Caco-2 (cell line): ENCODE data around the gene PPP2R5D. TPM values are rescaled to one million over a fixed set of nuclear protein-coding genes. Genes with fewer than 3 reads are reported as not detected.

Experiments used
- BruUV-seq: library from RNA; stranded (reverse); fragments of 400-500 nt; replicated peaks from 2 replicates; lab custom pipeline; 2021; lab: Mats Ljungman, UMichigan
- CTCF ChIA-PET: fragments of 300-600 bp; sonication (Branson Sonifier 250); formaldehyde crosslinking; loops from one replicate; lab custom pipeline; 2022; ENCODE audit warnings: antibody characterized with exemption; lab: Charles Lee
- POLR2A ChIA-PET: fragments of 300-600 bp; sonication (Branson Sonifier 250); formaldehyde crosslinking; loops from one replicate; lab custom pipeline; 2022; ENCODE audit warnings: antibody characterized with exemption; lab: Charles Lee
- DNase-seq, 2 experiments: peaks; one replicate each; pipeline versions ENCODE4 v3.0.0 to v3.0.0-alpha.2; 2020 to 2022
- H3K27me3 ChIP-seq: replicated peaks from 2 replicates; pipeline ENCODE4 v1.6.0; 2011; ENCODE audit warnings: low read length; ENCODE audit not compliant: control insufficient read depth, insufficient read depth
- H3K36me3 ChIP-seq: 2 replicates; pipeline ENCODE4 v1.5.1; 2011; ENCODE audit warnings: low read length; ENCODE audit not compliant: control insufficient read depth, insufficient read depth
- H3K4me1 ChIP-seq: fragments of 250-450 bp; sonication (Bioruptor Pico); 2 replicates; pipeline ENCODE4 v1.5.1; 2020; ENCODE audit warnings: mild to moderate bottlenecking
- H3K4me3 ChIP-seq: 2 replicates; pipeline ENCODE4 v1.5.1; 2011; ENCODE audit warnings: low read depth, mild to moderate bottlenecking, control low read depth, low read length
- H3K9me3 ChIP-seq: fragments of 250-450 bp; sonication (Bioruptor Pico); 2 replicates; pipeline ENCODE4 v1.5.1; 2020; ENCODE audit warnings: mild to moderate bottlenecking, moderate library complexity
- H3K27ac Mint-ChIP-seq: one replicate; pipeline ENCODE4 v1.8.0; 2022; ENCODE audit warnings: mixed read lengths; ENCODE audit not compliant: unreplicated experiment
- H3K27me3 Mint-ChIP-seq: one replicate; pipeline ENCODE4 v1.8.0; 2022; ENCODE audit warnings: mixed read lengths; ENCODE audit not compliant: insufficient read depth, unreplicated experiment
- H3K36me3 Mint-ChIP-seq: one replicate; pipeline ENCODE4 v1.8.0; 2022; ENCODE audit warnings: mild to moderate bottlenecking, mixed read lengths; ENCODE audit not compliant: insufficient read depth, unreplicated experiment
- H3K4me1 Mint-ChIP-seq: one replicate; pipeline ENCODE4 v1.8.0; 2022; ENCODE audit warnings: low read depth, mixed read lengths; ENCODE audit not compliant: unreplicated experiment
- H3K4me3 Mint-ChIP-seq: one replicate; pipeline ENCODE4 v1.8.0; 2022; ENCODE audit warnings: mild to moderate bottlenecking, moderate library complexity, mixed read lengths; ENCODE audit not compliant: unreplicated experiment
- H3K9me3 Mint-ChIP-seq: one replicate; pipeline ENCODE4 v1.8.0; 2022; ENCODE audit warnings: mixed read lengths; ENCODE audit not compliant: unreplicated experiment
- CTCF ChIP-seq, 2 experiments: fragments of 200-600 bp in 1 of 2; IDR thresholded peaks; 1 replicate in 1 of 2; 2 replicates in 1 of 2; pipeline versions ENCODE4 v1.5.1 to v1.8.0; 2011 to 2022; ENCODE audit warnings: antibody characterized with exemption in 1 of 2, control low read depth in 1 of 2, inconsistent platforms in 1 of 2, low read depth in 1 of 2, low read length in 1 of 2, mild to moderate bottlenecking in 1 of 2, moderate library complexity in 1 of 2; ENCODE audit not compliant: insufficient read depth in 1 of 2, severe bottlenecking in 1 of 2, unreplicated experiment in 1 of 2
- intact Hi-C: fragments of 100-400 bp; cut with micrococcal nuclease; formaldehyde crosslinking; loops from one replicate; pipeline ENCODE4 v1.10.0; 2022; ENCODE audit not compliant: unreplicated experiment
- total RNA-seq: library from RNA; stranded (reverse); gene quantifications from 2 replicates; pipeline ENCODE4 v1.2.3, GENCODE V29; 2022

PPP2R5D gene
- total RNA-seq, 1 experiment from 2014 or later, result 45.0 TPM

- intact Hi-C loops, result no loop called here
- TF ChIP-seq CTCF (IDR thresholded peaks at IDR 0.05; ENCODE audit: insufficient read depth in 1 of 2, low read depth in 1 of 2, low read length in 1 of 2, severe bottlenecking in 1 of 2, unreplicated experiment in 1 of 2), result no peak
- no peak overlapping the region for H3K4me3 ChIP-seq
- no peaks in the 10 kb centered on the region for H3K4me1 Mint-ChIP-seq
- no TSS peak for BruUV-seq
- H3K9me3 ChIP-seq, result no peaks in the 10 kb centered on the region
- no peak overlapping the region for H3K27ac Mint-ChIP-seq
- H3K4me3 Mint-ChIP-seq, result no peak overlapping the region
- ChIA-PET POLR2A (interaction anchor here (1.0 kb wide), 1 partner anchor 11 kb away, joined by 6 read pairs; no protein-coding TSS in a partner anchor), CTCF (interaction anchor here (0.6 to 0.7 kb wide), 2 partner anchors 96 to 1471 kb away, joined by 4 to 8 read pairs; no protein-coding TSS in a partner anchor)
- H3K4me1 ChIP-seq, result no peaks in the 10 kb centered on the region
- H3K9me3 Mint-ChIP-seq, result no peaks in the 10 kb centered on the region
- H3K36me3 Mint-ChIP-seq, result peaks cover 18% of the 10 kb centered on the region
- H3K27me3 Mint-ChIP-seq, result no peaks in the 10 kb centered on the region
- no peak for DNase-seq
- H3K27me3 ChIP-seq, result no peaks in the 10 kb centered on the region
- no peaks in the 10 kb centered on the region for H3K36me3 ChIP-seq
These were observed 17.5 kb downstream of the PPP2R5D start for GRCh38 chr6:43001843-43002242.

- Histone ChIP-seq H3K27me3 (no peaks in the 10 kb centered on the region), H3K4me3 (no peak overlapping the region), H3K36me3 (peaks cover 3% of the 10 kb centered on the region), H3K9me3 (no peaks in the 10 kb centered on the region), H3K4me1 (no peaks in the 10 kb centered on the region)
- CTCF ChIA-PET, result no interaction called here
- Mint-ChIP-seq H3K27ac (no peak overlapping the region), H3K36me3 (peaks cover 42% of the 10 kb centered on the region), H3K4me1 (no peaks in the 10 kb centered on the region), H3K27me3 (no peaks in the 10 kb centered on the region), H3K9me3 (no peaks in the 10 kb centered on the region), H3K4me3 (no peak overlapping the region)
- no peak for DNase-seq
- intact Hi-C loops, result no loop called here
- POLR2A ChIA-PET, result interaction anchor here (0.6 kb wide), 1 partner anchor 76 kb away, joined by 3 read pairs; no protein-coding TSS in a partner anchor
- TF ChIP-seq CTCF (IDR thresholded peaks at IDR 0.05; ENCODE audit: insufficient read depth in 1 of 2, low read depth in 1 of 2, low read length in 1 of 2, severe bottlenecking in 1 of 2, unreplicated experiment in 1 of 2), result no peak
- BruUV-seq, result no TSS peak
These were observed 21.5 kb downstream of the PPP2R5D start for GRCh38 chr6:43005844-43006243.

- Mint-ChIP-seq H3K27me3 (no peaks in the 10 kb centered on the region), H3K27ac (no peak overlapping the region)
- POLR2A ChIA-PET, result interaction anchor here (0.6 kb wide), 1 partner anchor 77 kb away, joined by 3 read pairs; no protein-coding TSS in a partner anchor
These were observed 21.9 kb downstream of the PPP2R5D start for GRCh38 chr6:43006251-43006650.

More at GRCh38 chr6:43006251-43006650, 21.9 kb downstream of the PPP2R5D start:
- no peak for TF ChIP-seq CTCF (IDR thresholded peaks at IDR 0.05; ENCODE audit: insufficient read depth in 1 of 2, low read depth in 1 of 2, low read length in 1 of 2, severe bottlenecking in 1 of 2, unreplicated experiment in 1 of 2)
- H3K4me1 Mint-ChIP-seq, result no peaks in the 10 kb centered on the region
- no peak overlapping the region for H3K4me3 Mint-ChIP-seq
- no TSS peak for BruUV-seq
- no peak overlapping the region for H3K4me3 ChIP-seq
- H3K36me3 Mint-ChIP-seq, result peaks cover 46% of the 10 kb centered on the region
- DNase-seq, result no peak
- intact Hi-C loops, result no loop called here
- no peaks in the 10 kb centered on the region for H3K27me3 ChIP-seq
- H3K36me3 ChIP-seq, result peaks cover 3% of the 10 kb centered on the region
- no peaks in the 10 kb centered on the region for H3K9me3 ChIP-seq
- H3K4me1 ChIP-seq, result no peaks in the 10 kb centered on the region
- CTCF ChIA-PET, result no interaction called here
- H3K9me3 Mint-ChIP-seq, result no peaks in the 10 kb centered on the region
